ENCODE measurements around the gene SF3A2.
"Not testable (repeated sequence)": the region's sequence is repeated elsewhere in the genome, so short reads cannot be mapped to it uniquely, and the experiment has no call there.

SF3A2 gene

GRCh38 chr19:2278459-2279158 lies 42.0 kb downstream of the SF3A2 start:
- Histone ChIP-seq H3K4me3 (ENCODE audit: low read depth, low read length, poor library complexity, severe bottlenecking) (no peak overlapping the region), H3K9ac (ENCODE audit: low read length) (no peak overlapping the region), H3K27ac (ENCODE audit: low read depth, low read length, poor library complexity, severe bottlenecking) (no peak overlapping the region), H4K20me1 (ENCODE audit: insufficient read depth, low read length) (0 out of 2 replicates have a peak, but pooled peaks cover 2% of the 10 kb centered on the region), H3K27me3 (ENCODE audit: insufficient read depth, low read length) (peaks cover 5% of the 10 kb centered on the region), H3F3A (ENCODE audit: insufficient read depth, low read length) (no peaks in the 10 kb centered on the region), H2AFZ (ENCODE audit: low read length) (no peak overlapping the region), H3K36me3 (ENCODE audit: insufficient read depth, low read length) (peaks cover 28% of the 10 kb centered on the region), H3K9me2 (ENCODE audit: low read depth, low read length) (no peaks in the 10 kb centered on the region), H3K79me2 (ENCODE audit: insufficient read depth, low read length) (peaks cover 4% of the 10 kb centered on the region; the same call in 1 of the 2 replicates), H3K4me1 (ENCODE audit: insufficient read depth, low read length, severe bottlenecking) (peaks cover 6% of the 10 kb centered on the region), H3K4me2 (ENCODE audit: low read length) (no peak overlapping the region), H3K9me3 (ENCODE audit: low read length) (no peaks in the 10 kb centered on the region)
- TF ChIP-seq CTCF (IDR thresholded peaks at IDR 0.05; ENCODE audit: low read length) = no peak
- no peak for TF ChIP-seq EZH2 (IDR thresholded peaks at IDR 0.05; ENCODE audit: borderline replicate concordance, low read length)

GRCh38 chr19:2280633-2281264 lies 44.1 kb downstream of the SF3A2 start:
- Histone ChIP-seq H3K36me3 (ENCODE audit: insufficient read depth, low read length) (peaks cover 12% of the 10 kb centered on the region; the same call in 1 of the 2 replicates), H3K4me2 (ENCODE audit: low read length) (no peak overlapping the region), H3K9me2 (ENCODE audit: low read depth, low read length) (no peaks in the 10 kb centered on the region), H3K9ac (ENCODE audit: low read length) (no peak overlapping the region), H3F3A (ENCODE audit: insufficient read depth, low read length) (no peaks in the 10 kb centered on the region), H3K9me3 (ENCODE audit: low read length) (no peaks in the 10 kb centered on the region), H2AFZ (ENCODE audit: low read length) (no peak overlapping the region), H3K4me3 (ENCODE audit: low read depth, low read length, poor library complexity, severe bottlenecking) (no peak overlapping the region), H3K4me1 (ENCODE audit: insufficient read depth, low read length, severe bottlenecking) (no peaks in the 10 kb centered on the region), H3K79me2 (ENCODE audit: insufficient read depth, low read length) (no peaks in the 10 kb centered on the region), H3K27ac (ENCODE audit: low read depth, low read length, poor library complexity, severe bottlenecking) (no peak overlapping the region), H3K27me3 (ENCODE audit: insufficient read depth, low read length) (peaks cover 9% of the 10 kb centered on the region), H4K20me1 (ENCODE audit: insufficient read depth, low read length) (no peaks in the 10 kb centered on the region)
- TF ChIP-seq EZH2 (IDR thresholded peaks at IDR 0.05; ENCODE audit: borderline replicate concordance, low read length) = no peak
- no peak for TF ChIP-seq CTCF (IDR thresholded peaks at IDR 0.05; ENCODE audit: low read length)

- H3F3A ChIP-seq (ENCODE audit: insufficient read depth, low read length); H3K79me2 ChIP-seq (ENCODE audit: insufficient read depth, low read length); H3K9me3 ChIP-seq (ENCODE audit: low read length); H3K9me2 ChIP-seq (ENCODE audit: low read depth, low read length); H3K9ac ChIP-seq (ENCODE audit: low read length); H2AFZ ChIP-seq (ENCODE audit: low read length); H3K4me3 ChIP-seq (ENCODE audit: low read depth, low read length, poor library complexity, severe bottlenecking); H3K36me3 ChIP-seq (ENCODE audit: insufficient read depth, low read length); H3K27me3 ChIP-seq (ENCODE audit: insufficient read depth, low read length); H3K4me1 ChIP-seq (ENCODE audit: insufficient read depth, low read length, severe bottlenecking); H3K4me2 ChIP-seq (ENCODE audit: low read length); H4K20me1 ChIP-seq (ENCODE audit: insufficient read depth, low read length); H3K27ac ChIP-seq (ENCODE audit: low read depth, low read length, poor library complexity, severe bottlenecking): not testable (repeated sequence)
Observed at GRCh38 chr19:2281265-2282061, 44.8 kb downstream of the SF3A2 start.
